ENCODE measurements around the gene PLOD3. TPM values are rescaled to one million over a fixed set of nuclear protein-coding genes. Genes with fewer than 3 reads are reported as not detected.

Gene PLOD3
- total RNA-seq, 1 experiment from 2014 or later: 48.3 TPM

DNA sequence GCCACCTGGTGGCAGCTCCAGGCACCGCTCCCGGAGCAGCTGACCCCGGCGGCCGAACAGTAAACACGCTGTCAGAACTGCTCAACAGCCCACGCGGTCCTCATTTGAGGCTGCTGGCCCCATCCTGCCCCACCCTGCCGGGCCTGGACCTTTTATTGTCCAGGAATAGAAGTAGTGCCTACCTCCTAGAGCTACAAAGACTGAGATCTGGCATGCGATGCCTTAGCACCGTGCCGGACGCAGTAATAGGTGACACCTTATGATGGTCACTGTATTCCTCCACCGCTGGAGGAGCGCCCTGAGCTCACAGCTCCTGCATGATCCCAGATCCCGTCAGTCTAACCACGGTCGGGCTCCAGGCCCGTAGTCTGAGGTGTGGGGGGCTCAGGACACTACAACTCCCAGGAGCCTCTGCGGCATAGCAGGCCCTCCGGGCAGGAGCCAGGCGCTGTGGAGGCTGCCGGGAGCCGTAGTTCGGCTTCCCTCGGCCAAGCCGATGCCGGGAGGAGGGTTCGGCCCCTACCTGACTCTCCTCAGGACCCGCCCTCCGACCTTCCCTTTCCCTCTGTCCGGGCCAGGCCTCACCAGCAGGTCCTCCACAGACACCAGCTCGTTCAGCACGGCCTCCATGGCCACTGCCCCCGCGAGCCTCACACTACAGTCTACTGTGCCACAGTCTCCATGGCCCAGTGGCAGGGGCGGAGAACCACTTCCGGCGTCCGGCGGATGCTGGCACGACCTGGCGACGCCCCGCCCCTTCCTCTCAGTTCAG is 27.2 kb upstream of the PLOD3 start, which contains the start of gene FIS1:
Gene FIS1, minus strand, starts transcription at position 707 of the 772 bp plus-strand sequence. Its CDS starts 77 bp downstream, at position 630.
- ChIA-PET POLR2A (interaction anchor here (0.6 to 2.5 kb wide), 3 partner anchors 10 to 66 kb away, joined by 4 to 13 read pairs (median 10); partner anchors contain the start of gene ZNHIT1), CTCF (interaction anchor here (0.6 to 4.4 kb wide), 32 partner anchors 8 to 350 kb away, joined by 3 to 62 read pairs (median 5); partner anchors contain the start of genes PLOD3, VGF and ZNHIT1)
- Mint-ChIP-seq H3K4me3 (peak within 1 kb of the TSS; percentile 96), H3K4me1 (peaks cover 21% of the 10 kb centered on the region), H3K27ac (peak within 1 kb of the TSS; percentile 98), H3K27me3 (ENCODE audit: low read depth) (no peaks in the 10 kb centered on the region), H3K9me3 (no peaks in the 10 kb centered on the region), H3K36me3 (peaks cover 16% of the 10 kb centered on the region)
- peak; percentile 95 for DNase-seq (ENCODE audit: low spot score)
- peak; percentile 93 for ATAC-seq
- TF ChIP-seq, protein P1, sequence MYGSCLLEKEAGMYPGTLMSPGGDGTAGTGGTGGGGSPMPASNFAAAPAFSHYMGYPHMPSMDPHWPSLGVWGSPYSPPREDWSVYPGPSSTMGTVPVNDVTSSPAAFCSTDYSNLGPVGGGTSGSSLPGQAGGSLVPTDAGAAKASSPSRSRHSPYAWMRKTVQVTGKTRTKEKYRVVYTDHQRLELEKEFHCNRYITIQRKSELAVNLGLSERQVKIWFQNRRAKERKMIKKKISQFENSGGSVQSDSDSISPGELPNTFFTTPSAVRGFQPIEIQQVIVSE (CRISPR knock-in tag; IDR thresholded peaks at IDR 0.05; ENCODE audit: borderline replicate concordance): no peak
- TF ChIP-seq MYBL2 (CRISPR knock-in tag; IDR thresholded peaks at IDR 0.05) (peak; percentile 27; the same call in 1 of the 2 replicates), ZNF138 (CRISPR knock-in tag; conservative IDR thresholded peaks at IDR 0.05) (no peak), NR3C1 (CRISPR knock-in tag; conservative IDR thresholded peaks at IDR 0.05; ENCODE audit: low read depth) (no peak), FOXJ3 (CRISPR knock-in tag; IDR thresholded peaks at IDR 0.05; ENCODE audit: borderline replicate concordance) (no peak), FOXP1 (CRISPR knock-in tag; IDR thresholded peaks at IDR 0.05; ENCODE audit: borderline replicate concordance) (no peak), FOXK1 (CRISPR knock-in tag; IDR thresholded peaks at IDR 0.05) (peak; percentile 95), CBFB (CRISPR knock-in tag; IDR thresholded peaks at IDR 0.05; ENCODE audit: low read depth) (0 out of 2 replicates have a peak, but pooled peaks have one; percentile 2), JAZF1 (CRISPR knock-in tag; IDR thresholded peaks at IDR 0.05) (no peak), ESRRA (CRISPR knock-in tag; IDR thresholded peaks at IDR 0.05; ENCODE audit: borderline replicate concordance) (0 out of 2 replicates have a peak, but pooled peaks have one; percentile 26), ZBTB21 (CRISPR knock-in tag; IDR thresholded peaks at IDR 0.05; ENCODE audit: borderline replicate concordance) (no peak), RORB (CRISPR knock-in tag; IDR thresholded peaks at IDR 0.05) (no peak), NFE2L1 (CRISPR knock-in tag; IDR thresholded peaks at IDR 0.05) (no peak), ZNF121 (CRISPR knock-in tag; IDR thresholded peaks at IDR 0.05) (no peak), EMX1 (CRISPR knock-in tag; IDR thresholded peaks at IDR 0.05) (0 out of 2 replicates have a peak, but pooled peaks have one; percentile 60), RELA (CRISPR knock-in tag; IDR thresholded peaks at IDR 0.05; ENCODE audit: borderline replicate concordance) (peak; percentile 44; the same call in 1 of the 2 replicates), TEAD1 (CRISPR knock-in tag; IDR thresholded peaks at IDR 0.05) (peak; percentile 52; the same call in 1 of the 2 replicates), GRHL2 (CRISPR knock-in tag; IDR thresholded peaks at IDR 0.05; ENCODE audit: insufficient replicate concordance, severe bottlenecking) (no peak), CREB1 (CRISPR knock-in tag; IDR thresholded peaks at IDR 0.05) (0 out of 2 replicates have a peak, but pooled peaks have one; percentile 14), TCF7 (CRISPR knock-in tag; IDR thresholded peaks at IDR 0.05; ENCODE audit: low read depth) (no peak), SMAD4 (CRISPR knock-in tag; IDR thresholded peaks at IDR 0.05) (0 out of 2 replicates have a peak, but pooled peaks have one; percentile 45)
- TF ChIP-seq, protein P2, sequence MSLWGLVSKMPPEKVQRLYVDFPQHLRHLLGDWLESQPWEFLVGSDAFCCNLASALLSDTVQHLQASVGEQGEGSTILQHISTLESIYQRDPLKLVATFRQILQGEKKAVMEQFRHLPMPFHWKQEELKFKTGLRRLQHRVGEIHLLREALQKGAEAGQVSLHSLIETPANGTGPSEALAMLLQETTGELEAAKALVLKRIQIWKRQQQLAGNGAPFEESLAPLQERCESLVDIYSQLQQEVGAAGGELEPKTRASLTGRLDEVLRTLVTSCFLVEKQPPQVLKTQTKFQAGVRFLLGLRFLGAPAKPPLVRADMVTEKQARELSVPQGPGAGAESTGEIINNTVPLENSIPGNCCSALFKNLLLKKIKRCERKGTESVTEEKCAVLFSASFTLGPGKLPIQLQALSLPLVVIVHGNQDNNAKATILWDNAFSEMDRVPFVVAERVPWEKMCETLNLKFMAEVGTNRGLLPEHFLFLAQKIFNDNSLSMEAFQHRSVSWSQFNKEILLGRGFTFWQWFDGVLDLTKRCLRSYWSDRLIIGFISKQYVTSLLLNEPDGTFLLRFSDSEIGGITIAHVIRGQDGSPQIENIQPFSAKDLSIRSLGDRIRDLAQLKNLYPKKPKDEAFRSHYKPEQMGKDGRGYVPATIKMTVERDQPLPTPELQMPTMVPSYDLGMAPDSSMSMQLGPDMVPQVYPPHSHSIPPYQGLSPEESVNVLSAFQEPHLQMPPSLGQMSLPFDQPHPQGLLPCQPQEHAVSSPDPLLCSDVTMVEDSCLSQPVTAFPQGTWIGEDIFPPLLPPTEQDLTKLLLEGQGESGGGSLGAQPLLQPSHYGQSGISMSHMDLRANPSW (CRISPR knock-in tag; conservative IDR thresholded peaks at IDR 0.05; ENCODE audit: low read depth): no peak
- TF ChIP-seq, protein P3, sequence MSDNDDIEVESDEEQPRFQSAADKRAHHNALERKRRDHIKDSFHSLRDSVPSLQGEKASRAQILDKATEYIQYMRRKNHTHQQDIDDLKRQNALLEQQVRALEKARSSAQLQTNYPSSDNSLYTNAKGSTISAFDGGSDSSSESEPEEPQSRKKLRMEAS (CRISPR knock-in tag; IDR thresholded peaks at IDR 0.05): peak; percentile 58
- TF ChIP-seq, protein P4, sequence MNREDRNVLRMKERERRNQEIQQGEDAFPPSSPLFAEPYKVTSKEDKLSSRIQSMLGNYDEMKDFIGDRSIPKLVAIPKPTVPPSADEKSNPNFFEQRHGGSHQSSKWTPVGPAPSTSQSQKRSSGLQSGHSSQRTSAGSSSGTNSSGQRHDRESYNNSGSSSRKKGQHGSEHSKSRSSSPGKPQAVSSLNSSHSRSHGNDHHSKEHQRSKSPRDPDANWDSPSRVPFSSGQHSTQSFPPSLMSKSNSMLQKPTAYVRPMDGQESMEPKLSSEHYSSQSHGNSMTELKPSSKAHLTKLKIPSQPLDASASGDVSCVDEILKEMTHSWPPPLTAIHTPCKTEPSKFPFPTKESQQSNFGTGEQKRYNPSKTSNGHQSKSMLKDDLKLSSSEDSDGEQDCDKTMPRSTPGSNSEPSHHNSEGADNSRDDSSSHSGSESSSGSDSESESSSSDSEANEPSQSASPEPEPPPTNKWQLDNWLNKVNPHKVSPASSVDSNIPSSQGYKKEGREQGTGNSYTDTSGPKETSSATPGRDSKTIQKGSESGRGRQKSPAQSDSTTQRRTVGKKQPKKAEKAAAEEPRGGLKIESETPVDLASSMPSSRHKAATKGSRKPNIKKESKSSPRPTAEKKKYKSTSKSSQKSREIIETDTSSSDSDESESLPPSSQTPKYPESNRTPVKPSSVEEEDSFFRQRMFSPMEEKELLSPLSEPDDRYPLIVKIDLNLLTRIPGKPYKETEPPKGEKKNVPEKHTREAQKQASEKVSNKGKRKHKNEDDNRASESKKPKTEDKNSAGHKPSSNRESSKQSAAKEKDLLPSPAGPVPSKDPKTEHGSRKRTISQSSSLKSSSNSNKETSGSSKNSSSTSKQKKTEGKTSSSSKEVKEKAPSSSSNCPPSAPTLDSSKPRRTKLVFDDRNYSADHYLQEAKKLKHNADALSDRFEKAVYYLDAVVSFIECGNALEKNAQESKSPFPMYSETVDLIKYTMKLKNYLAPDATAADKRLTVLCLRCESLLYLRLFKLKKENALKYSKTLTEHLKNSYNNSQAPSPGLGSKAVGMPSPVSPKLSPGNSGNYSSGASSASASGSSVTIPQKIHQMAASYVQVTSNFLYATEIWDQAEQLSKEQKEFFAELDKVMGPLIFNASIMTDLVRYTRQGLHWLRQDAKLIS (CRISPR knock-in tag; IDR thresholded peaks at IDR 0.05; ENCODE audit: borderline replicate concordance): no peak
- TF ChIP-seq, protein P5, sequence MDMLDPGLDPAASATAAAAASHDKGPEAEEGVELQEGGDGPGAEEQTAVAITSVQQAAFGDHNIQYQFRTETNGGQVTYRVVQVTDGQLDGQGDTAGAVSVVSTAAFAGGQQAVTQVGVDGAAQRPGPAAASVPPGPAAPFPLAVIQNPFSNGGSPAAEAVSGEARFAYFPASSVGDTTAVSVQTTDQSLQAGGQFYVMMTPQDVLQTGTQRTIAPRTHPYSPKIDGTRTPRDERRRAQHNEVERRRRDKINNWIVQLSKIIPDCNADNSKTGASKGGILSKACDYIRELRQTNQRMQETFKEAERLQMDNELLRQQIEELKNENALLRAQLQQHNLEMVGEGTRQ (CRISPR knock-in tag; IDR thresholded peaks at IDR 0.05): peak; percentile 57; the same call in 1 of the 2 replicates
- TF ChIP-seq, protein P6, sequence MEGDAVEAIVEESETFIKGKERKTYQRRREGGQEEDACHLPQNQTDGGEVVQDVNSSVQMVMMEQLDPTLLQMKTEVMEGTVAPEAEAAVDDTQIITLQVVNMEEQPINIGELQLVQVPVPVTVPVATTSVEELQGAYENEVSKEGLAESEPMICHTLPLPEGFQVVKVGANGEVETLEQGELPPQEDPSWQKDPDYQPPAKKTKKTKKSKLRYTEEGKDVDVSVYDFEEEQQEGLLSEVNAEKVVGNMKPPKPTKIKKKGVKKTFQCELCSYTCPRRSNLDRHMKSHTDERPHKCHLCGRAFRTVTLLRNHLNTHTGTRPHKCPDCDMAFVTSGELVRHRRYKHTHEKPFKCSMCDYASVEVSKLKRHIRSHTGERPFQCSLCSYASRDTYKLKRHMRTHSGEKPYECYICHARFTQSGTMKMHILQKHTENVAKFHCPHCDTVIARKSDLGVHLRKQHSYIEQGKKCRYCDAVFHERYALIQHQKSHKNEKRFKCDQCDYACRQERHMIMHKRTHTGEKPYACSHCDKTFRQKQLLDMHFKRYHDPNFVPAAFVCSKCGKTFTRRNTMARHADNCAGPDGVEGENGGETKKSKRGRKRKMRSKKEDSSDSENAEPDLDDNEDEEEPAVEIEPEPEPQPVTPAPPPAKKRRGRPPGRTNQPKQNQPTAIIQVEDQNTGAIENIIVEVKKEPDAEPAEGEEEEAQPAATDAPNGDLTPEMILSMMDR (IDR thresholded peaks at IDR 0.05): peak; percentile 47
- TF ChIP-seq, protein P7, sequence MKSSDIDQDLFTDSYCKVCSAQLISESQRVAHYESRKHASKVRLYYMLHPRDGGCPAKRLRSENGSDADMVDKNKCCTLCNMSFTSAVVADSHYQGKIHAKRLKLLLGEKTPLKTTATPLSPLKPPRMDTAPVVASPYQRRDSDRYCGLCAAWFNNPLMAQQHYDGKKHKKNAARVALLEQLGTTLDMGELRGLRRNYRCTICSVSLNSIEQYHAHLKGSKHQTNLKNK (CRISPR knock-in tag; IDR thresholded peaks at IDR 0.05): no peak

Data from WTC11 (cell line).